ENCODE data around the gene DCBLD1.

The DCBLD1 gene

GRCh38 chr6:117469791-117470190 is 12.7 kb upstream of the DCBLD1 start:
- DNase-seq: no peak

DNA sequence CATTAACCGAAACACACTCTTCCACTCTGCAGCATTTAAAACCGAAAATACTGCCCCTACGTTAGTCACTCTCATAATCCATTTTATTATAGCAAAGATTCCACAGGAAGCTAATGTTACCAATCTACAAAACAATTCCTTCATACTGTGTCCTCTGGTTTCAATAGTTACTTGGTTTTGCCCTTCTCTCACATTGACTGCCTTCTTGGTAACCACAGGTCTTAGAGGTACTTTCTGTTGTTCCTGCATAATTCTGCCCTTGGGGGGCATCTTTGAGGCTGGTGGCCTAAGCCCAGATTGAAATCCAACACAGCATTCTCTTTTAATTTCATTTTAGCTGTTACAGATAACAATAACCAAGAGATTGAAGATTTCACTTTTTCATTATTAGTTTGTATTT is 9.8 kb upstream of the DCBLD1 start:
- no peak for DNase-seq

GRCh38 chr6:117473401-117473800 is 9.1 kb upstream of the DCBLD1 start:
- DNase-seq: no peak

GRCh38 chr6:117477988-117478852 is 4.3 kb upstream of the DCBLD1 start:
- DNase-seq: peak in 9 of 51 donors; percentile 2 to 29 (median 11)

- no peak for DNase-seq
Observed at GRCh38 chr6:117478853-117479231, 3.6 kb upstream of the DCBLD1 start.

DNA sequence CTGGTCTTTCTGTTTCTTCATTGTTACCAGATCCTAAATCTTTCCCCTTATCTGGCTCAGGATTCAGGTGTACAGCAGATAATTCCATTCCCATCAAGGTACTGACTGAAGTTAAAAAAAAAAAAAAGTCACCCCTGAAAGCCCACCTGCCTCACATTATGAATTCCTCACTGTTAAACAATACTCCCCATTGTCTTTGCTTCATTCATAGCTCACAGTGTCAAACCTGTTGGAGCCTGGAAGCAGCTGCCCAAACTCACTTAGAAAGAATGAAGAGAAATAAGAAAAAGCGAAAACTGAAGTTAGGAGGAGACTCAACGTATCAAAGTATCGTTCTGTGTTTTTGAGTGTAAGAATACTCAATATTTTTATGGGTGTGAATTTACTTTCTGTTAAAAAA is 1.8 kb upstream of the DCBLD1 start:
- no peak for DNase-seq

GRCh38 chr6:117481278-117481925 is 1.1 kb upstream of the DCBLD1 start:
- peak in 2 of 51 donors; percentile 1 to 16 for DNase-seq

DNA sequence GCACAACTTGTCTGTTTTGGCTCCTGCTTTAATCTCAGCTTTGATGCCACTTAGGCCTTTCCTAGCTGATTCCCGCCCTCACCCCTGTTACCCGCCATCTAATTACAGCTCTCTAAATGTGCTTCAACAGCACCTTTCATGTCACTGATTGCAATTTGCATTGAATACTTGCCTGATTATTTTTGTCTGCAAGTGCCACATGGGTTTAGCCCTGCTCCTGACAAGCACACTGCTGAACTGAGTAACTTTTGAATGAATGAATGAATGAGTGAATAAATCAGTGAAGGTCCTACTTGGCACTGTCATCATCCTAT is 591 bp upstream of the DCBLD1 start:
- peak in 2 of 51 donors; percentile 0 to 6 for DNase-seq

- DNase-seq: peak in 32 of 51 donors; percentile 4 to 50 (median 22)
Observed at GRCh38 chr6:117483004-117483644, 650 bp downstream of the DCBLD1 start.

DNA sequence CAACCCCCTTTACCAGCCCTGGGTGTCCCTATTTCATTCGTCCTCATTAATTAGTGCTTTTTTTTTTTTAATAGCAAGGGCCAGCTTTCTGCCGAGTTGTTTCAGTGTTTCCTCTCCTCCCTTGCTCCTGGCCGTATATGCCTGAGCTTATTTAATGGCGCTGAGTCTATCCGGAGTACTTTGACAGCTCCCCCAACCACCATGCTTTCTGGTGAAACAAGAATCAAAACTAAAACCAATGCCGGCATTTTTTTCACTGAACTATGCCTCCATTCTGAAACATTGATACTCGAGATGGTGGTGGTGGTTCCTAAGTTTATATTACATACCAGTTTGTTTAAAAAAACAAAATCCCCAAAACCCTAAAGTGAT is 1.2 kb downstream of the DCBLD1 start:
- DNase-seq: no peak

DNA sequence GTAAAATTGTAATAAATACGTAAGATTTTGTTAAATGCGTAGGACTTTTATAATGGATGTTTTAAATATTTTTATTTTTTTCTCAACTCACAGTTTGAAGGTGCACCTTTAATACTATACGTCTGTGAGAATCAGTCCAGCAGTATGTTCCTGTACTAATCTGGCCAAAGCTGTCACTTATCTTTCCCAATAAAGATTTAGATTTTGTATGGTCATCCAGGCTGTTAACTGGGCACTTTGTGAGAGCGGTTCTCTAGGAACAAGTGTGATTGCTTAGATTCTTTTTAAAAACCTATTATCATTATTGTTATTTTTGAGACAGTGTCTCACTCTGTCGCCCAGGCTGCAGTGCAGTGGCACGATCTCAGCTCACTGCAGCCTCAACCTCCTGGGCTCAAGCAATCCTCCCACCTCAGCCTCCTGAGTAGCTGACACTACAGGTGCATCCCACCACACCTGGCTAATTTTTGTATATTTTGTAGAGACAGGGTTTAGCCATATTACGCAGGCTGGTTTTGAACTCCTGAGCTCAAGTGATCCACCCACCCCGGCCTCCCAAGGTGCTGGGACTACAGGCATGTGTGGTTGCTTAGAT is 1.7 kb downstream of the DCBLD1 start:
- DNase-seq: no peak

DNA sequence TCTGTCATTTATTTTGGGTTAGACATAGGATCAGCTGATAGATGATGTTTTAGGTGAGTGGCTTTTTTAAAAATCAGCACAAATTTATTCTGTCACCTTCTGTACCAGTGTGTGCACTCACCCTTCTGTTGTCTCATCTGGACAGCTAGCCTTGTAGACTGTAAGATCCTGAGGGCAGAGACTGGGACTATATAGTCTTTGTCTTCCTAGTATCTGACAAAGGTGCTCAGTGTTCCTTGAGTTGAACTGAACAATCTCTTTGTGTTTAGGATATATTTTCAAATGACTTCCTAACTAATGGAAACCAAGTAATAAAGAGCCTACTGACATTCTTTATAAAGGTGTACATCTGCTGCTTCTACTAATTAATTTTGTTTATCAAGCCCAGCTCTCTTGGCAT is 3.0 kb downstream of the DCBLD1 start:
- no peak for DNase-seq

DNA sequence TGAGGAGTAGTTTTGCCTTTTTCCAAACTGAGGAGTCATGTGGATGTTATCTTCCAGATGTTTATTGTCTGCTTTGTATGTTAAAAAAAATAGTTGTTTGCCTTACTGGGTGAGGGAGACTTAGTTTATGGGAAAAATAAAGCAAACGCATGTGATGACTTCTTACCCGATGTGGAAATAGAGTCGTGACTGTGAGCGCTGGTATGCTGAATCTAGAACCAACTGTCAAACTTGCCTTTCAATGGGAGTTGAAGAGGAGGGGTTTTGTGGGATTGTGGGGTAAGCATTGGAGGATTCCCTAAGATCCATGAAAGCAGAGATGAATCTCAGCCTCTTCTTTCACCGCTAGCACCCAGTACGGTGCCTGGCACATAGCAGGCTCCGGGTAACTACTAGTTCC is 5.3 kb downstream of the DCBLD1 start:
- DNase-seq: no peak

GRCh38 chr6:117489003-117489402 is 6.5 kb downstream of the DCBLD1 start:
- DNase-seq: no peak

GRCh38 chr6:117491916-117492315 is 9.4 kb downstream of the DCBLD1 start:
- DNase-seq: no peak

- DNase-seq: no peak
Observed at GRCh38 chr6:117493470-117493869, 11.0 kb downstream of the DCBLD1 start.

- DNase-seq: no peak
Observed at GRCh38 chr6:117494283-117494682, 11.8 kb downstream of the DCBLD1 start.

DNA sequence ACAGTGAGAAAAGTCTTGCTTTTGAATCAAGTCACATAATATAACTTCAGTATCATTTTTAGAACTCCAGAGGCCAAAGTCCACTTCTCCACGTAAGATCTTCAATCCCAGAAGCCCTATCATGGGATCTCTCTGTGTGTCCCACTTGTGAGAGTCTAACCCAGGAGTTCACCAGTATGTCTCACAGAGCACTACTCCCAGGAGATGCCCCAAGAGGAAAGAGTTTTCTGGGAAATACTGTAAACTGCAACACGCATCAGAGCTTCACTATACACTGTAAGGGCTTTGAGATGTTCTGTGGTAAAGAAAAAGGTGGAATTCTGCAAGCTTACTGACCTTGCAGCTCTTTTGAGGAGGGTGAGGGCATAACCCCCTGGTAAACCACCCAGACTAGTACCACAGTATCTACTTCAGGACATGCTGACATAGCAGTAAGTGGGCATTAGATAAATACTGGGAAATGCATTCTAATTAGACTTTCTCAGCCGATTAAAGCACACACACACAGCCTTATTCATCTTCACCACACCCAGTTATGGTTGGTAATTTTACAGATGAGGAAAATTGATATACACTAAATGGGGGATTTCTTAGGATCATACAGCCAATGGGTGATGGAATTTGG is 12.3 kb downstream of the DCBLD1 start:
- DNase-seq: no peak

DNA sequence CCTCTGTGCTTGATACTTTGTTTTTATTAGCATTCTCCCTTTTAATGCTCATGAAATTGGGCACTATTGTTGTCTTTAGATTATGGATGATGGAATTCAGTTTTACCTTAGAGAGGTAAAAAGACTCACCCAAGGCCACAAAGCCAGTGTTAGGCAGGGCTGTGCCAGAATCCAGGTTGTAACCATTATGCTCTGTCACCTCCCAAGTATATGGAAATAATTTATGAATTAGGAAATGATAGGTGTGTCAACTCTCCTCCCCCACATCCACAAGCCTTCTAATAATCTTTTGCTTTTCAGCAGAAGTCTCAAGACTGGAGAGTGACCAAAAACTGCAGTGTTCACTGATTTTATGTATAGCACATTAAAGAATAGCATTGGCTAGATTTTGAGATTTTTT is 13.0 kb downstream of the DCBLD1 start:
- DNase-seq: no peak

- no peak for DNase-seq
Observed at GRCh38 chr6:117495869-117496268, 13.4 kb downstream of the DCBLD1 start.

DNA sequence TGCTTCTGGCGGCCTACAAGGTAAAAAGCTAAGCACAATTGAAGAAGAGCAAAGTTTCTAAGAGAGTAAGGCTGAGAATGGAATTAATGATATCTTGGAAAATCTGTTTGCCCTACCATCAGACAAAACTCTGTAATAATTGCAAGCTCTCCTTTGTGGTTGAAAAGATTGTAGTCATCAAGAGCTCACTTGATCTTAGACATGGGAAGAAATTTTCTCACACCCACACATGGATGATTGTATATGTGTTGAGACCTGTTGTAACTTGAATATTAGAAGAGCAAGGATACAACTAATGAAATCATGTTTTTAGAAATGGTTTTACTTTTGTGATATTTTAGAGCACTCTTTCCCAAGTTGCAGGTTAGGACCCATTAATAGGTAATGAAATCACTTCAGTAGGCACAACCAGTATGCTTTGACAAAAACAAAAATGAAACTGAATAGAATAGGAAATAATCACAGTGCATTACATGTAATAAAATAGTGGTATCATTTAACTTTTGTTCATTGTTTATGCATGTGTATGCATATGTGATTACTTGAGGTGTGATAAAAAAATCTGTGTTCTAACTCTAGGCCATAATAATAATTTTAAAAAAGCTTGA is 14.0 kb downstream of the DCBLD1 start:
- no peak for DNase-seq

- DNase-seq: no peak
Observed at GRCh38 chr6:117497237-117497636, 14.8 kb downstream of the DCBLD1 start.
